Karpas-422 (cell line): ENCODE data around the gene ASMT. TPM values are rescaled to one million over a fixed set of nuclear protein-coding genes. Genes with fewer than 3 reads are reported as not detected.

Experiments used
- DNase-seq: peaks from one replicate; pipeline ENCODE4 v3.0.0-alpha.2; 2015
- H2AFZ ChIP-seq: fragments of 200-600 bp; sonication (generic); 2 replicates; pipeline ENCODE4 v1.6.1; 2014; ENCODE audit warnings: antibody characterized with exemption, low read length, mixed read lengths
- H3K27ac ChIP-seq: fragments of 200-600 bp; sonication (generic); 2 replicates; pipeline ENCODE4 v1.5.1; 2014; ENCODE audit warnings: mild to moderate bottlenecking, low read length, moderate library complexity
- H3K27me3 ChIP-seq: fragments of 200-600 bp; sonication (generic); 2 replicates; pipeline ENCODE4 v1.6.1; 2014; ENCODE audit warnings: low read length, mixed read lengths
- H3K36me3 ChIP-seq: fragments of 200-600 bp; sonication (generic); 2 replicates; pipeline ENCODE4 v1.6.1; 2014; ENCODE audit warnings: low read length, mixed read lengths; ENCODE audit not compliant: insufficient read depth
- H3K4me1 ChIP-seq: fragments of 200-600 bp; sonication (generic); 2 replicates; pipeline ENCODE4 v1.6.1; 2014; ENCODE audit warnings: mild to moderate bottlenecking, low read length, mixed read lengths
- H3K4me2 ChIP-seq: fragments of 200-600 bp; sonication (generic); 2 replicates; pipeline ENCODE4 v1.6.1; 2014; ENCODE audit warnings: low read length, low read depth, mild to moderate bottlenecking; ENCODE audit not compliant: poor library complexity, severe bottlenecking
- H3K4me3 ChIP-seq: fragments of 200-600 bp; sonication (generic); 2 replicates; pipeline ENCODE4 v1.5.1; 2014; ENCODE audit warnings: mild to moderate bottlenecking, antibody characterized with exemption, low read length, mixed read lengths
- H3K79me2 ChIP-seq: fragments of 200-600 bp; sonication (generic); 2 replicates; pipeline ENCODE4 v1.6.1; 2014; ENCODE audit warnings: mild to moderate bottlenecking, low read length, mixed read lengths
- H3K9ac ChIP-seq: fragments of 200-600 bp; sonication (generic); 2 replicates; pipeline ENCODE4 v1.6.0; 2014; ENCODE audit warnings: low read length
- H3K9me2 ChIP-seq: fragments of 200-600 bp; sonication (generic), shearing (Covaris generic); replicated peaks from 2 replicates; pipeline ENCODE4 v1.6.0; 2014; ENCODE audit warnings: mild to moderate bottlenecking, low read length, moderate library complexity; ENCODE audit not compliant: insufficient read depth
- H3K9me3 ChIP-seq: fragments of 300-700, 200-600 bp; sonication (generic); 2 replicates; pipeline ENCODE4 v1.6.1; 2014; ENCODE audit warnings: low read length, mixed read lengths
- H4K20me1 ChIP-seq: fragments of 200-600 bp; sonication (generic); 2 replicates; pipeline ENCODE4 v1.6.1; 2014; ENCODE audit warnings: mild to moderate bottlenecking, antibody characterized with exemption, low read length, low read depth; ENCODE audit not compliant: insufficient read depth
- total RNA-seq: library from RNA; depleted of rRNA; stranded (reverse); fragments of >200 nt; shearing (Covaris generic); gene quantifications from 2 replicates; pipeline ENCODE4 v1.2.3, GENCODE V29; 2014; ENCODE audit warnings: low replicate concordance

The ASMT gene
- total RNA-seq, 1 experiment from 2014 or later = not detected

DNA sequence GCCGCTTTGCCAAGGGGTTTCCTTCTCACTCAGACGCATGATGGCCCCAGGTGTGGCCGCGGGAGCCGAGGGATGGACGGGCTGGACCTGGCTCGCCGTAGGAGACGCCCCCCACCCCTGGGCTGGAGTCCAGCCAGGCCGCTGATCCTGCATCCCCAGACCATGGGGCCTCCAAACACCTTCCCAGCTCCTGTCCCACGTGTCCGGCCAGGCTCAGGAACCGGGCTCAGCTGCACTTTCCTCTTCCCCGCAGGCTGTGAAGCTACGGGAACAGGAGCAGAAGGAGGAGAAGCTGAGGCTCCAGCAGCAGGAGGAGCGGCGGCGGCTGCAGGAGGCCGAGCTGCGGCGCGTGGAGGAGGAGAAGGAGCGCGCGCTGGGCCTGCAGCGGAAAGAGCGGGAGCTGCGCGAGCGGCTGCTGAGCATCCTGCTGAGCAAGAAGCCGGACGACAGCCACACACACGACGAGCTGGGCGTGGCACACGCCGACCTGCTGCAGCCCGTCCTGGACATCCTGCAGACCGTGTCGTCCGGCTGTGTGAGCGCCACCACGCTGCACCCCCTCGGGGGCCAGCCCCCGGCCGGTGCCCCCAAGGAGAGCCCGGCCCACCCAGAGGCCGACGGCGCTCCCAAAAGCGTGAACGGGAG lies 14.3 kb upstream of the ASMT start:
- no peak overlapping the region for H3K4me3 ChIP-seq
- H2AFZ ChIP-seq = no peak overlapping the region
- no peak overlapping the region for H3K27ac ChIP-seq
- H3K4me2 ChIP-seq = no peak overlapping the region
- DNase-seq = no peak
- no peaks in the 10 kb centered on the region for H3K9me2 ChIP-seq
- H3K79me2 ChIP-seq = peaks cover 17% of the 10 kb centered on the region; the same call in 1 of the 2 replicates
- 0 out of 2 replicates have a peak, but pooled peaks cover 13% of the 10 kb centered on the region for H4K20me1 ChIP-seq
- peaks cover 25% of the 10 kb centered on the region for H3K36me3 ChIP-seq
- H3K4me1 ChIP-seq = no peaks in the 10 kb centered on the region
- H3K9me3 ChIP-seq = no peaks in the 10 kb centered on the region
- H3K9ac ChIP-seq = no peak overlapping the region
- no peaks in the 10 kb centered on the region for H3K27me3 ChIP-seq

DNA sequence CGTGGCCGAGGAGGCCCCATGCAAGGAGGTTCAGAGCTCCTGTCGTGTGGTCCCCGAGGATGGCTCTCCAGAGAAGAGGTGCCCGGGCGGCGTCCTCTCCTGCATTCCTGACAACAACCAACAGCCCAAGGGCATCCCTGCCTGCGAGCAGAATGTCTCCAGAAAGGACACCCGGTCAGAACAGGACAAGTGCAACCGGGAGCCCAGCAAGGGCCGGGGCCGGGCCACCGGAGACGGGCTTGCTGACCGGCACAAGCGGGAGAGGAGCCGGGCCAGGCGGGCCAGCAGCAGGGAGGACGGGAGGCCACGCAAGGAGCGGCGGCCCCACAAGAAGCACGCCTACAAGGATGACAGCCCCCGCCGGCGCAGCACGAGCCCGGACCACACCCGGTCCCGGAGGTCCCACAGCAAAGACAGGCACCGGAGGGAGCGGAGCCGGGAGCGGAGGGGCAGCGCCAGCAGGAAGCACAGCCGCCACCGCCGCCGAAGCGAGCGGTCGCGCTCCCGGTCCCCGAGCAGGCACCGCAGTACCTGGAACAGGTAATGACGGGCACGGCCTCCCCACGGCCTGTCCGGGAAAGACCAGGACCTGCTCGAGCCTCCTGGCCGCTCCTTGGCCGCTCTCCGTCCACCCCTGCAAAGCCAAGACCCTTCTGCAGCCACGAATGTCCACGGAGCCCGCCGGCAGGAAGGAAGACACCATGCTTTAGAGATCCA lies 13.7 kb upstream of the ASMT start:
- Histone ChIP-seq H3K79me2 (peaks cover 10% of the 10 kb centered on the region; the same call in 1 of the 2 replicates), H3K9me3 (no peaks in the 10 kb centered on the region), H3K4me3 (no peak overlapping the region), H3K27ac (no peak overlapping the region), H3K9ac (no peak overlapping the region), H2AFZ (no peak overlapping the region), H3K9me2 (no peaks in the 10 kb centered on the region), H4K20me1 (0 out of 2 replicates have a peak, but pooled peaks cover 6% of the 10 kb centered on the region), H3K4me1 (no peaks in the 10 kb centered on the region), H3K27me3 (no peaks in the 10 kb centered on the region), H3K36me3 (peaks cover 19% of the 10 kb centered on the region), H3K4me2 (no peak overlapping the region)
- no peak for DNase-seq

DNA sequence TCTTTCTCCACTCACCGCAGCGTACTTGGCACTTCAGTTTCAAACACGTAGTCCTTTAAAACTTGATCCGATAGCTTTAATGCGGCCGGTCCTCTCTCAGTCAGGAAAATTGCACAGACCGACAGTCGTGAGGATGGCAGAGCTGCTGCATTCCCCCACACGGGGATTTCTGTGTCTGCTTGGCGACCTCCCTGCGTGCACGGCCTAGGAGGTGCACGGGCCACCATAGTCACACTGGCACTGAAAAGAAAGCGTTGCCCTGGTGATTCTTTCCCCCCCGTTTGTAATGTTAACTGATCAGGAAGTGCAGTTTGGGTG lies 13.1 kb upstream of the ASMT start:
- Histone ChIP-seq H3K4me2 (no peak overlapping the region), H3K27me3 (no peaks in the 10 kb centered on the region), H3K36me3 (peaks cover 19% of the 10 kb centered on the region), H3K9ac (no peak overlapping the region), H3K79me2 (peaks cover 9% of the 10 kb centered on the region; the same call in 1 of the 2 replicates), H3K4me1 (no peaks in the 10 kb centered on the region), H4K20me1 (0 out of 2 replicates have a peak, but pooled peaks cover 6% of the 10 kb centered on the region), H3K9me2 (no peaks in the 10 kb centered on the region), H3K27ac (no peak overlapping the region), H3K9me3 (no peaks in the 10 kb centered on the region), H2AFZ (no peak overlapping the region), H3K4me3 (no peak overlapping the region)
- no peak for DNase-seq

DNA sequence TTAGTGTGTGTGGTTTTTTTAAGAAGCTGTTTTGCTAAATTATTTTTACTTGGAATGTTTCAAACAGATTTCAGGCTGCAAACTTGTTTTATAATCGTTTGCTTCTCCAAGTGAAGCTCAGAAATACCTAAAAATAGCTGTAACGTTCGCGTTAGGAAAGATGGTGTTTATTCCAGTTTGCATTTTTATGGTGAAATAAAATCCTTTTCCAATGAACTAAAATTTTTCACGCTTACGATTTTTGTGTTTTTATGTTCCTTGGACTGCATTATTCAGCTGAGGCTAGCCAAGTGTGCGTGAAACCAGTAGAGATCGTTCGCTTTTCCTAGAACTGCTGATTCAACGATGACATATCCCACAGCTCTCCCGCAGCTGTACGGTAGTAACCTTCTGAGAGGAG lies 12.6 kb upstream of the ASMT start:
- Histone ChIP-seq H3K79me2 (peaks cover 3% of the 10 kb centered on the region; the same call in 1 of the 2 replicates), H2AFZ (no peak overlapping the region), H3K27me3 (no peaks in the 10 kb centered on the region), H3K36me3 (peaks cover 14% of the 10 kb centered on the region), H4K20me1 (0 out of 2 replicates have a peak, but pooled peaks cover 6% of the 10 kb centered on the region), H3K9me2 (no peaks in the 10 kb centered on the region), H3K9me3 (no peaks in the 10 kb centered on the region), H3K4me2 (no peak overlapping the region), H3K4me3 (no peak overlapping the region), H3K9ac (no peak overlapping the region), H3K27ac (no peak overlapping the region), H3K4me1 (no peaks in the 10 kb centered on the region)
- no peak for DNase-seq

DNA sequence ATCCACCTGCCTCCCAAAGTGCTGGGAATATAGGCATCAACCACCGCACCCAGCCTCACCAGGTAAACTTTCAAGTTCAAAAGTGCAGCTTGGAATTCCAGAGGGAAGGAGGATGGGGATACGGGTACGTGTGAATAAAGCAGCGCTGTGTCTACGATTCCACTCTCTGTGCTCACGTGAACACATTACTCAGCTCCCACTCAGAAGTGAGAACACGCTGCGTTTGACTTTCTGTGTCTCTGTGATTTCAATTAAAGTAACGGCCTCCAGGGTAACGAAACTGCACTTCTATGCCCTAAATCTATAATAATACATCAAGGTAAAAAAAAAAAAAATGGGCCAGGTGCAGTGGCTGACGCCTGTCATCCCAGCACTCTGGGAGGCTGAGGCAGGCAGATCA lies 8.4 kb upstream of the ASMT start:
- Histone ChIP-seq H3K27ac (no peak overlapping the region), H3K9me3 (no peaks in the 10 kb centered on the region), H3K9ac (no peak overlapping the region), H3K4me3 (no peak overlapping the region), H3K79me2 (no peaks in the 10 kb centered on the region), H2AFZ (no peak overlapping the region), H3K4me1 (no peaks in the 10 kb centered on the region), H3K4me2 (no peak overlapping the region), H3K27me3 (no peaks in the 10 kb centered on the region), H3K9me2 (no peaks in the 10 kb centered on the region), H4K20me1 (no peaks in the 10 kb centered on the region), H3K36me3 (peaks cover 10% of the 10 kb centered on the region)
- no peak for DNase-seq

DNA sequence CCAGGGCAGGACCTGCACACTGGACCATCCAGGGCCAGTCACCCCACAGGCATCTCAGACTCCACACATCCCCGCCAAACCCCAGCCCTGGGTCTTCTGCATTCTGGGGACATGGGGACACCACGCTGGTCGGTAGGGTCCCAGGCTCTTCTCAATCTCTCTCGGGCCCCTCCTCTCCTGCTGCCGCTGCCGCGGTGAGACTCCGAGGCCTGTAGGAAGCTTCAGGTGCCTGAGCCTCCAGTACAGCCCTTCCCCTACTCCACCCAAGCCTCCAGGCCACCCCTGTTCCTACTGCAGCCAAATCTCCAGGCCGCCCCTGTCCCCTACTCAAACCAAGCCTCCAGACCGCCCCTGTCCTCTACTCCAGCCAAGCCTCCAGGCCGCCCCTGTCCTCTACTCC lies 5.5 kb upstream of the ASMT start:
- H2AFZ ChIP-seq = no peak overlapping the region
- no peaks in the 10 kb centered on the region for H3K27me3 ChIP-seq
- H4K20me1 ChIP-seq = no peaks in the 10 kb centered on the region

DNA sequence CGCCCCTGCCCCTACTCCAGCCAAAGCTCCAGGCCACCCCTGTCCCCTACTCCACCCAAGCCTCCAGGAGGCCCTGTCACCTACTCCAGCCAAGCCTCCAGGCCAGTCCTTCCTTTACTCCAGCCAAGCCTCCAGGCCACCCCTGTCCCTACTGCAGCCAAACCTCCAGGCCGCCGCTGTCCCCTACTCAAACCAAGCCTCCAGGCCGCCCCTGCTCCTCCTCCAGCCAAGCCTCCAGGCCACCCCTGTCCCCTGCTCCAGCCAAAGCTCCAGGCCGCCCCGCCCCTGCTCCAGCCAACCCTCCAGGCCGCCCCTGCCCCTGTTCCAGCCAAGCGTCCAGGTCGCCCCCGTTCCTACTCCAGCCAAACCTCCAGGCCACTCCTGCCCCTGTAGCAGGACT lies 5.1 kb upstream of the ASMT start:
- Histone ChIP-seq H4K20me1 (no peaks in the 10 kb centered on the region), H3K36me3 (no peaks in the 10 kb centered on the region), H3K79me2 (no peaks in the 10 kb centered on the region), H3K27ac (no peak overlapping the region), H3K9me2 (no peaks in the 10 kb centered on the region), H2AFZ (no peak overlapping the region), H3K4me1 (peaks cover 1% of the 10 kb centered on the region; the same call in 1 of the 2 replicates), H3K9me3 (no peaks in the 10 kb centered on the region), H3K9ac (no peak overlapping the region), H3K27me3 (no peaks in the 10 kb centered on the region), H3K4me3 (no peak overlapping the region), H3K4me2 (no peak overlapping the region)
- DNase-seq = no peak

More for the DNA sequence above, 5.5 kb upstream of the ASMT start:
- Histone ChIP-seq H3K4me3 (no peak overlapping the region), H3K9ac (no peak overlapping the region), H3K4me1 (no peaks in the 10 kb centered on the region), H3K9me2 (no peaks in the 10 kb centered on the region), H3K36me3 (no peaks in the 10 kb centered on the region), H3K79me2 (no peaks in the 10 kb centered on the region), H3K27ac (no peak overlapping the region), H3K9me3 (no peaks in the 10 kb centered on the region), H3K4me2 (no peak overlapping the region)
- DNase-seq = no peak

DNA sequence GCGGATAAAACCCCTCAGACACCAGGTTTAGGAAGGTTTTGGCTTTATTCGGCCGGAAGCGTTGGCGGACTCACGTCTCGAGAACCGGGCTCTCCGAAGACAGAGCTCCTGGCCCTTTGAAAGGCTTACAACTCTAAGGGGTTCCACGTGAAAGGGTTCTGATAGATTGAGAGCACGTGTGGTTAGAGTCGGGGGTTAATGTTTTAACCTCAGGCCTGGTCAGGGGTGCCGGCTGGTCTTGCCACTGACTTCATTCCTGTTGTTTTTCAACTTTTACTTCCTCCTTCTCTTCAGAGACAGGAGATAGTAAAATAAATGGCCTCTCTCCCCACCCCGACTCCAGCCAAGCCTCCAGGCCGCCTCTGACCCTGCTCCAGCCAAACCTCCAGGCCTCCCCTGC lies 4.7 kb upstream of the ASMT start:
- no peak overlapping the region for H2AFZ ChIP-seq
- H3K4me2 ChIP-seq = no peak overlapping the region
- no peaks in the 10 kb centered on the region for H3K9me2 ChIP-seq
- no peak for DNase-seq
- H3K27ac ChIP-seq = no peak overlapping the region
- no peaks in the 10 kb centered on the region for H3K79me2 ChIP-seq
- no peaks in the 10 kb centered on the region for H3K36me3 ChIP-seq
- H3K9me3 ChIP-seq = no peaks in the 10 kb centered on the region
- H3K9ac ChIP-seq = no peak overlapping the region
- no peaks in the 10 kb centered on the region for H3K27me3 ChIP-seq
- H3K4me3 ChIP-seq = no peak overlapping the region
- H3K4me1 ChIP-seq = peaks cover 5% of the 10 kb centered on the region
- no peaks in the 10 kb centered on the region for H4K20me1 ChIP-seq
